Activated CD4-positive, CD25-positive, alpha-beta regulatory T cell treated with anti-CD3 and anti-CD28 coated beads, Interleukin-2, amount 50 U/mL, for 24 hours (primary cell): ENCODE results near the gene XG.
"Not testable (repeated sequence)": the region's sequence is repeated elsewhere in the genome, so short reads cannot be mapped to it uniquely, and the experiment has no call there.

Experiments used
- ATAC-seq, 2 donors: fragments of 150-1000 bp; cut with Tn5 transposase; one replicate each; pipeline ENCODE4 v1.10.0; 2021; ENCODE audit warnings: mild to moderate bottlenecking in 1 of 2, moderate library complexity in 1 of 2

Gene XG

GRCh38 chrX:2735270-2735669, 16.6 kb upstream of the XG start:
- ATAC-seq, result no peak

- ATAC-seq, result no peak
Measured at GRCh38 chrX:2740672-2741071, 11.2 kb upstream of the XG start.

- ATAC-seq, result no peak
Measured at GRCh38 chrX:2741386-2741785, 10.5 kb upstream of the XG start.

GRCh38 chrX:2746250-2746649, 5.6 kb upstream of the XG start:
- ATAC-seq, result not testable (repeated sequence)

- no peak for ATAC-seq
Measured at GRCh38 chrX:2748171-2748814, 3.5 kb upstream of the XG start.

GRCh38 chrX:2748815-2749188, 3.0 kb upstream of the XG start:
- no peak for ATAC-seq

- ATAC-seq, result no peak
Measured at GRCh38 chrX:2751291-2751690, 549 bp upstream of the XG start.

- not testable (repeated sequence) for ATAC-seq
Measured at GRCh38 chrX:2752441-2752840, 601 bp downstream of the XG start.

GRCh38 chrX:2755163-2755715, 3.4 kb downstream of the XG start:
- not testable (repeated sequence) for ATAC-seq

- ATAC-seq, result no peak
Measured at GRCh38 chrX:2756548-2756947, 4.7 kb downstream of the XG start.

GRCh38 chrX:2761246-2761645, 9.4 kb downstream of the XG start:
- no peak for ATAC-seq

- not testable (repeated sequence) for ATAC-seq
Measured at GRCh38 chrX:2762671-2763070, 10.8 kb downstream of the XG start.

- ATAC-seq, result not testable (repeated sequence)
Measured at GRCh38 chrX:2764766-2765548, 13.1 kb downstream of the XG start.

- no peak for ATAC-seq
Measured at GRCh38 chrX:2765549-2765830, 13.7 kb downstream of the XG start.

- ATAC-seq, result no peak
Measured at GRCh38 chrX:2766906-2767305, 15.1 kb downstream of the XG start.

GRCh38 chrX:2767631-2768455, 16.0 kb downstream of the XG start:
- no peak for ATAC-seq

GRCh38 chrX:2769615-2770014, 17.8 kb downstream of the XG start:
- ATAC-seq, result no peak

GRCh38 chrX:2773166-2774055, 21.6 kb downstream of the XG start:
- not testable (repeated sequence) for ATAC-seq

- no peak for ATAC-seq
Measured at GRCh38 chrX:2774057-2774456, 22.2 kb downstream of the XG start.

GRCh38 chrX:2774776-2775175, 22.9 kb downstream of the XG start:
- ATAC-seq, result no peak

- not testable (repeated sequence) for ATAC-seq
Measured at GRCh38 chrX:2780472-2781225, 28.8 kb downstream of the XG start.

GRCh38 chrX:2781226-2781571, 29.4 kb downstream of the XG start:
- no peak for ATAC-seq
